Activated naive CD4-positive, alpha-beta T cell treated with anti-CD3 and anti-CD28 coated beads, Interleukin-2, amount 10 ng/mL, durations not matched to agents 7 days and 5 days (primary cell): ENCODE data around the gene GSTK1.
A peak's percentile ranks its signal among the peaks of the same experiment; 100 is the strongest.

Source experiments
- CTCF ChIA-PET: fragments of 350-600 bp; sonication (Branson Sonifier 250); formaldehyde crosslinking; loops from one replicate; lab custom pipeline; 2021; ENCODE audit warnings: antibody characterized with exemption; lab: Charles Lee
- DNase-seq: peaks from one replicate; pipeline ENCODE4 v3.0.0-alpha.2; 2020
- H3K27ac Mint-ChIP-seq: one replicate; pipeline ENCODE4 v1.8.0; 2021; ENCODE audit warnings: mild to moderate bottlenecking, moderate library complexity, mixed read lengths
- H3K27me3 Mint-ChIP-seq: one replicate; pipeline ENCODE4 v1.8.0; 2021; ENCODE audit warnings: mild to moderate bottlenecking, mixed read lengths
- H3K36me3 Mint-ChIP-seq: one replicate; pipeline ENCODE4 v1.8.0; 2021; ENCODE audit warnings: mixed read lengths
- H3K4me1 Mint-ChIP-seq: one replicate; pipeline ENCODE4 v1.8.0; 2021; ENCODE audit warnings: mixed read lengths
- H3K4me3 Mint-ChIP-seq: one replicate; pipeline ENCODE4 v1.8.0; 2021; ENCODE audit warnings: mild to moderate bottlenecking, moderate library complexity, mixed read lengths
- H3K9me3 Mint-ChIP-seq: one replicate; pipeline ENCODE4 v1.8.0; 2021; ENCODE audit warnings: mixed read lengths

GSTK1 gene

DNA sequence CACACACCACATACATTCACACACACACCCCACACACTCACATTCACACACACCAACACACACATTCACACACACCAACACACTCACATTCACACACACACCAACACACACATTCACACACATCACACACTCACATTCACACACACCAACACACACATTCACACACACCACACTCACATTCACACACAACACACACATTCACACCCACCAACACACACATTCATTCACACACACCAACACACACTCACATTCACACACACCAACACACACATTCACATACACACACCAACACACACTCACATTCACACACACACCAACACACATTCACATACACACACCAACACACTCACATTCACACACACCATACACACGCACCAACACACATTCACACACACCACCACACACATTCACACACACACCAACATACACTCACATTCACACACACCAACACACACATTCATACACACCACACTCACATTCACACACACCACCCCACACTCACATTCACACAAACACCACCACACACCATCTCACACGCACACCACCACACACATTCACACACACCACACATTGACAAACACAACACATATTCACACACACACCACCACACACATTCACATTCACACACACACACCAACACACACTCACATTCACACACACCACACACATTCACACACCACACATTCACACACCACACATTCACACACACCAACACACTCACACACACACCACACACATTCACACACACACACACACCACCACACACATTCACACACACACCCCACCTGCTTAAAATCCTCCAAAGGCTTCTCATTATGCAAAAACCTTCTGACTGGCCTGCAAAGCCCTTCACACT lies 32.4 kb upstream of the GSTK1 start:
- Mint-ChIP-seq H3K36me3 (no peaks in the 10 kb centered on the region), H3K27me3 (peaks cover 37% of the 10 kb centered on the region), H3K4me1 (no peaks in the 10 kb centered on the region), H3K27ac (no peak overlapping the region), H3K9me3 (peaks cover 7% of the 10 kb centered on the region), H3K4me3 (no peak overlapping the region)
- CTCF ChIA-PET = interaction anchor here (0.6 kb wide), 1 partner anchor 282 kb away, joined by 3 read pairs; no protein-coding TSS in a partner anchor
- no peak for DNase-seq

- Mint-ChIP-seq H3K27ac (no peak overlapping the region), H3K9me3 (peaks cover 27% of the 10 kb centered on the region), H3K4me3 (no peak overlapping the region), H3K27me3 (peaks cover 42% of the 10 kb centered on the region), H3K36me3 (peaks cover 16% of the 10 kb centered on the region), H3K4me1 (peaks cover 1% of the 10 kb centered on the region)
- CTCF ChIA-PET = interaction anchor here (1.1 kb wide), 1 partner anchor 66 kb away, joined by 3 read pairs; no protein-coding TSS in a partner anchor
- DNase-seq = no peak
These were observed 29.3 kb upstream of the GSTK1 start for GRCh38 chr7:143233816-143234532.

DNA sequence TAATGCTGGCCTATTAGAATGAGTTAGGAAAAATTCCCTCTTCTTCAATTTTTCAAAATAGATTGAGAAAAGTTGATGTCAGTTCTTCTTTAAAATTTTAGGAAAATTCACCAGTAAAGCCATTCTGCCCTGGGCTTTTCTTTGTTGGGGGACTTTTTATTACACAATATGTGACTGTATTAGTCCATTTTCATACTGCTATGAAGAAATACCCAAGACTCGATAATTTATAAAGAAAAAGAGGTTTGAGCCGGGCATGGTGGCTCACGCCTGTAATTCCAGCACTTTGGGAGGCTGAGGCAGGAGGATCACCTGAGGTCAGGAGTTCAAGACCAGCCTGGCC lies 28.7 kb upstream of the GSTK1 start:
- H3K27me3 Mint-ChIP-seq = peaks cover 38% of the 10 kb centered on the region
- H3K36me3 Mint-ChIP-seq = peaks cover 16% of the 10 kb centered on the region
- H3K9me3 Mint-ChIP-seq = peaks cover 27% of the 10 kb centered on the region
- no peak overlapping the region for H3K27ac Mint-ChIP-seq
- CTCF ChIA-PET = interaction anchor here (0.8 to 1.1 kb wide), 2 partner anchors 19 to 65 kb away, joined by 3 read pairs; no protein-coding TSS in a partner anchor
- H3K4me1 Mint-ChIP-seq = peaks cover 3% of the 10 kb centered on the region
- no peak overlapping the region for H3K4me3 Mint-ChIP-seq
- no peak for DNase-seq

- H3K36me3 Mint-ChIP-seq = peaks cover 16% of the 10 kb centered on the region
- no peak overlapping the region for H3K4me3 Mint-ChIP-seq
- H3K27ac Mint-ChIP-seq = no peak overlapping the region
- H3K27me3 Mint-ChIP-seq = peaks cover 37% of the 10 kb centered on the region
- DNase-seq = no peak
- peaks cover 27% of the 10 kb centered on the region for H3K9me3 Mint-ChIP-seq
- peaks cover 9% of the 10 kb centered on the region for H3K4me1 Mint-ChIP-seq
- CTCF ChIA-PET = no interaction called here
These were observed 27.7 kb upstream of the GSTK1 start for GRCh38 chr7:143235561-143235960.

DNA sequence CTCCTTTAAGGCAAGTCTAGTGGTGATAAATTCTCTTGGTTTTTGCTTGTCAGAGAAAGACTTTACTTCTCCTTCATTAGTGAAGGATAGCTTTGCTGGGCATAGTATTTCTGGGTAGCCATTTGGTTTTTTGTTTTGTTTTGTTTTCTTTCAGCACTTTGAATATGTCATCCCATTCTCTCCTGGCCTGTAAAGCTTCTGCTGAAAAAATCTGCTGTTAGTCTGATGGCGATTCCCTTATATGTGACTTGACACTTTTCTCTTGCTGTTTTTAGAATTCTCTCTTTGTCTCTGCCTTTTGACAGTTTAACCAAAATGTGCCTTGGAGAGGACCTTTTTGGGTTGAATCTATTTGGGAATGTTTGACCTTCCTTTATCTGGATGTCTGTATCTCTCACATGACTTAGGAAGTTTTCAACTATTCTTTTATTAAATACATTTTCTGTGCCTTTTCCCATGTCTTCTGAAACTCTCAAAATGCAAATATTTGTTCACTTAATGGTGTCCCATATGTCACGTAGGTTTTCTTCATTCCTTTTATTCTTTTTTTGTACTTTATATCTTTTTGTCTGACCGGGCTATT lies 26.7 kb upstream of the GSTK1 start:
- Mint-ChIP-seq H3K27ac (no peak overlapping the region), H3K36me3 (peaks cover 16% of the 10 kb centered on the region), H3K4me3 (no peak overlapping the region), H3K9me3 (peaks cover 27% of the 10 kb centered on the region), H3K27me3 (peaks cover 37% of the 10 kb centered on the region), H3K4me1 (peaks cover 17% of the 10 kb centered on the region)
- CTCF ChIA-PET = interaction anchor here (0.6 to 1.9 kb wide), 2 partner anchors 180 to 934 kb away, joined by 3 to 6 read pairs; no protein-coding TSS in a partner anchor
- no peak for DNase-seq

GRCh38 chr7:143237366-143237765 lies 25.9 kb upstream of the GSTK1 start:
- Mint-ChIP-seq H3K36me3 (peaks cover 16% of the 10 kb centered on the region), H3K9me3 (peaks cover 27% of the 10 kb centered on the region), H3K4me1 (peaks cover 26% of the 10 kb centered on the region), H3K27me3 (peaks cover 37% of the 10 kb centered on the region), H3K27ac (no peak overlapping the region), H3K4me3 (no peak overlapping the region)
- no peak for DNase-seq
- CTCF ChIA-PET = interaction anchor here (1.9 kb wide), 1 partner anchor 179 kb away, joined by 6 read pairs; no protein-coding TSS in a partner anchor

DNA sequence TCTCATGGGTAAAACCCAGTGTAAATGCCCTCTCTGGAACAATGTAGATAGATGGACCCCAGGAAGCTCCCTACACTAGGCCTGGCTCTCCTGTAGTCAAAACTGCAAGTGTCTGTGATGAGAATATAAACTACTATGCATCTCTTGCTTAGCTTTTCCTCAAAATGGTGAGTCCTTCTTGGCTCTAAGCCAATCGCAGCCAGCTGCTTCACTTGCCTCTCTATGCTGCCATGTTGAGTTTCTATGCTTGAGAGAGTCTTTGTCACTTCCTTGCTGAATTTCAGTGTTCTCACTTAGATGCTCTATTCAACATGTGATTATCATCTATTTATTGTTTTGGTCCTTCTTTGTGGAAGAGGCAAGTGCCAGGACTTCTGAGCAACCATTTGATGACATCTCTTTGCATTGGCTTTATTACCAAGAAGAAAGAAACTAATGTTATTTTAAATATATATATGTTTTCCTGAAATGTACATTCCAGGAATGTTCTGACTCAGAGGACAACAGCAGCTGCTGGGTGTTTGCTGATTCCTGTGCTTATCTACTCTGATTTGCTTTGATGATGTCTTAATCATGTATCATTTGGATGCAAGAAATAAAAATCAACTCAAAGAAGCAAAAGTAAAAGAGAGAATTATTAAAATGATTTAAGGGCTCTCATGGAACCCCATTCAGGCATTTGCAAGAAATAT lies 24.8 kb upstream of the GSTK1 start:
- Mint-ChIP-seq H3K4me1 (peaks cover 33% of the 10 kb centered on the region), H3K27me3 (peaks cover 34% of the 10 kb centered on the region)

DNA sequence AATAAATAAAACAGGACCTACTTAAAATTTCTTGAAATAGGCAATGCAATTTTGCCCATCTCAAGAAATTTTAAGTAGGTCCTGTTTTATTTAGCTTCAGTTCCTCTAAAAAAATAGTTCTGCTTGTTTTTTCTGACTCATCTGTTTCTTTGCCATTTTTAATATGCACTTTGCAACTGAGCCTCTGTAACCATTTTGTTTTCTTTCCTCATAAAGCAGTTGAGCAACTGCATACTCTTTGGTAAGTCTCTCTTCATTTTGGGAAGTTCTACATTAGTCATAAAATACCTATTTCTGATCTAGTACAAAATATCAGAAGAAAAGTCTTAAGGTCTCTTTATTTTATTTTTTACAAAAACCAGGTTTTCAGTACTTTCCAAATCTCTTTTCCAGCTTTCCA lies 23.4 kb upstream of the GSTK1 start:
- Mint-ChIP-seq H3K4me1 (peaks cover 46% of the 10 kb centered on the region), H3K27ac (no peak overlapping the region), H3K36me3 (peaks cover 21% of the 10 kb centered on the region), H3K9me3 (peaks cover 32% of the 10 kb centered on the region), H3K27me3 (peaks cover 20% of the 10 kb centered on the region), H3K4me3 (no peak overlapping the region)
- CTCF ChIA-PET = interaction anchor here (0.8 to 6.9 kb wide), 39 partner anchors 8 to 1502 kb away, joined by 3 to 185 read pairs (median 6); partner anchors contain the start of genes CASP2, CLCN1, GSTK1 and SSBP1
- no peak for DNase-seq

More for the DNA sequence above, 24.8 kb upstream of the GSTK1 start:
- no peak for DNase-seq
- CTCF ChIA-PET = interaction anchor here (0.6 to 6.9 kb wide), 9 partner anchors 18 to 936 kb away, joined by 3 to 185 read pairs (median 22); partner anchors contain the start of genes CLCN1 and GSTK1
- Mint-ChIP-seq H3K4me3 (no peak overlapping the region), H3K27ac (no peak overlapping the region), H3K9me3 (peaks cover 27% of the 10 kb centered on the region), H3K36me3 (peaks cover 16% of the 10 kb centered on the region)

DNA sequence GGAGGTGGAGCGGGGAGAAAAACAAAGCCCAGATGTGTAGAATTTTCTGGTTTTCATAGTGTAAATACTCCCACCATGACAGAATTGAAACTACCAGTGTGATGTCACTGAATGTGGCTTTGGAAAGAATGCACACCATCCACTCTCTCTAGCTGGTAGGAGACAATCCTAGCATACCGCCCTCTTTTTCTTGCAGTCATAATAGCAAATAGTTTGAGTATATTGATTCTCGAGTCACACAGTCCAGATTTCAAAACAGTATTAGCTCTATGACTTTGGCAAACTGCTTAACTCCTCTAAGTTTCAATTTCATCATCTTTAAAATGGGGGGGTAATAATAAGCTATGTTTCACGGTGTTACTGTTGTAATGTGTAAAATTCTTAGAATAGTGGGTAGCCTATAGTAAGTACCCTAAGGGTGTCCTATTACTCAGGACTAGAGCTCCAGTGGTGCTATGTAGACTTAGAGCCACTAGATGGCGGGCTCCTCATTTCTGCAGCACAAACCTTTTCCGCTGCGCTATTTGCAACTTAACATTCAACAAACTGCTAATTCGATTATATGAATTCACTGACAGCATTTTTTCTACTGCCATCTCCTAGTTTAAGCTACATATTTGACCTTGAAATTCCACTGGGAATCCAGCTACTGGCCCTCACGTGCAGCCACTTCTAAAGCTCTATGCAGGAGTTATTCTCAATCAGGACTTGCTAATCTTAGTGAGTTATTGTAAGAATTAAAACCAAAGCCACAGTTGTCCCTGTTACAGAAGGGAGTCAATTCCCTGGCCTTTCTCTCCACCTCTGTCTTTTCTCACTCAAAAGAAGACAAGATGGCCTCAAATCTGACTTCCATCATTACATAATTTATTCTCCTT lies 22.7 kb upstream of the GSTK1 start:
- Mint-ChIP-seq H3K9me3 (peaks cover 28% of the 10 kb centered on the region), H3K4me3 (no peak overlapping the region), H3K27ac (peak overlapping the region; percentile 1), H3K36me3 (peaks cover 23% of the 10 kb centered on the region), H3K27me3 (peaks cover 14% of the 10 kb centered on the region), H3K4me1 (peaks cover 53% of the 10 kb centered on the region)
- peak; percentile 82 for DNase-seq
- CTCF ChIA-PET = interaction anchor here (0.6 to 6.9 kb wide), 50 partner anchors 8 to 1502 kb away, joined by 3 to 185 read pairs (median 6); partner anchors contain the start of genes CASP2, CLCN1, EPHA1 and GSTK1

GRCh38 chr7:143242306-143242705 lies 20.9 kb upstream of the GSTK1 start:
- Mint-ChIP-seq H3K9me3 (peaks cover 23% of the 10 kb centered on the region), H3K4me1 (peaks cover 70% of the 10 kb centered on the region)

DNA sequence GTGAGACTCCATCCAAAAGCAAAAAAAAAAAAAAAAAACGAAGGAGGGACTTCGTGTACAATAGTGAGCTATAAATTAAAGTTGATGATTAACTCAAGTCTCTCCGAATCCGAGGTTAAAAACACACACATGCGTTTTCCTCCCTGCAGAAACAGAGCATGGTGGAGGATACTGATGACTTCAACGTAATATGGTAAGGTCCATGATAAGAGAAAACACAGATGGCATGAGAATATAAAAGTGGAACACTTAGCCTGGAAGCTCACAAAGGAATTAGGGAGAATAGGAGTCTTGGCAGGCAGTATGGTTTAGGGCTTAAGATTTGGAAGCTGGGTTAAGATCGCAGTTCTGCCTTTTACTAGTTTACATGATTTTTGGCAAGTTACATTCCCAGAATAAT lies 20.1 kb upstream of the GSTK1 start:
- CTCF ChIA-PET = interaction anchor here (0.7 to 6.9 kb wide), 9 partner anchors 37 to 228 kb away, joined by 3 to 185 read pairs (median 4); no protein-coding TSS in a partner anchor
- H3K4me1 Mint-ChIP-seq = peaks cover 76% of the 10 kb centered on the region
- peaks cover 18% of the 10 kb centered on the region for H3K9me3 Mint-ChIP-seq
- peaks cover 24% of the 10 kb centered on the region for H3K36me3 Mint-ChIP-seq
- no peak overlapping the region for H3K27ac Mint-ChIP-seq
- DNase-seq = no peak
- no peaks in the 10 kb centered on the region for H3K27me3 Mint-ChIP-seq
- no peak overlapping the region for H3K4me3 Mint-ChIP-seq

More at GRCh38 chr7:143242306-143242705, 20.9 kb upstream of the GSTK1 start:
- Mint-ChIP-seq H3K27ac (no peak overlapping the region), H3K27me3 (peaks cover 7% of the 10 kb centered on the region), H3K4me3 (no peak overlapping the region), H3K36me3 (peaks cover 25% of the 10 kb centered on the region)
- DNase-seq = no peak
- CTCF ChIA-PET = interaction anchor here (0.7 to 6.9 kb wide), 7 partner anchors 14 to 167 kb away, joined by 3 to 185 read pairs (median 17); no protein-coding TSS in a partner anchor

- Mint-ChIP-seq H3K9me3 (peaks cover 21% of the 10 kb centered on the region), H3K27ac (peak overlapping the region; percentile 72), H3K4me1 (peaks cover 80% of the 10 kb centered on the region), H3K36me3 (peaks cover 27% of the 10 kb centered on the region), H3K27me3 (no peaks in the 10 kb centered on the region), H3K4me3 (no peak overlapping the region)
- CTCF ChIA-PET = interaction anchor here (0.9 to 6.9 kb wide), 8 partner anchors 36 to 228 kb away, joined by 3 to 185 read pairs (median 4); no protein-coding TSS in a partner anchor
- DNase-seq = no peak
These were observed 19.6 kb upstream of the GSTK1 start for GRCh38 chr7:143243614-143244013.
